Activated T-helper 1 cell treated with anti-CD3 and anti-CD28 coated beads, Interleukin-12 subunit alpha, Interleukin-12 subunit beta, Interleukin-2, Interleukin-4 antibody, amounts not matched to agents 30 ng/mL and 10 ng/mL and 1 ng/mL, durations not matched to agents 14 hours and 24 hours and 36 hours (primary cell): ENCODE data around the gene CCDC116. TPM values are rescaled to one million over a fixed set of nuclear protein-coding genes. Genes with fewer than 3 reads are reported as not detected.
A peak's percentile ranks its signal among the peaks of the same experiment; 100 is the strongest.
"Not testable (repeated sequence)": the region's sequence is repeated elsewhere in the genome, so short reads cannot be mapped to it uniquely, and the experiment has no call there.

ENCODE experiments used
- DNase-seq: peaks from one replicate; pipeline ENCODE4 v3.0.0; 2021; ENCODE audit warnings: low spot score
- H3K27ac Mint-ChIP-seq: one replicate; pipeline ENCODE4 v1.8.0; 2021; ENCODE audit warnings: mild to moderate bottlenecking, mixed read lengths
- H3K27me3 Mint-ChIP-seq: one replicate; pipeline ENCODE4 v1.8.0; 2022; ENCODE audit warnings: mild to moderate bottlenecking, moderate library complexity, mixed read lengths; ENCODE audit not compliant: insufficient read depth
- H3K36me3 Mint-ChIP-seq: one replicate; pipeline ENCODE4 v1.8.0; 2021; ENCODE audit warnings: low read depth, mixed read lengths
- H3K4me1 Mint-ChIP-seq: one replicate; pipeline ENCODE4 v1.8.0; 2021; ENCODE audit warnings: low read depth, mixed read lengths
- H3K4me3 Mint-ChIP-seq: one replicate; pipeline ENCODE4 v1.8.0; 2021; ENCODE audit warnings: mild to moderate bottlenecking, moderate library complexity, mixed read lengths
- H3K9me3 Mint-ChIP-seq: one replicate; pipeline ENCODE4 v1.8.0; 2021; ENCODE audit warnings: mixed read lengths
- intact Hi-C: fragments of 100-400 bp; cut with micrococcal nuclease; formaldehyde crosslinking; loops from one replicate; pipeline ENCODE4 v1.15.1; 2024
- total RNA-seq: library from RNA; stranded (reverse); gene quantifications from 2 replicates; pipeline ENCODE4 v1.2.3, GENCODE V29; 2022

CCDC116 gene
- total RNA-seq, 1 donor from 2014 or later, result 0.73 TPM

GRCh38 chr22:21596356-21597135 lies 36.0 kb upstream of the CCDC116 start:
- intact Hi-C loops, H3K4me3 Mint-ChIP-seq, H3K9me3 Mint-ChIP-seq, H3K27ac Mint-ChIP-seq, H3K27me3 Mint-ChIP-seq, DNase-seq: not testable (repeated sequence)
- Mint-ChIP-seq H3K36me3 (peaks cover 39% of the 10 kb centered on the region), H3K4me1 (peaks cover 32% of the 10 kb centered on the region)

- intact Hi-C loops, result no loop called here
- Mint-ChIP-seq H3K9me3 (no peaks in the 10 kb centered on the region), H3K4me1 (peaks cover 33% of the 10 kb centered on the region), H3K4me3 (no peak overlapping the region), H3K27ac (no peak overlapping the region), H3K36me3 (peaks cover 41% of the 10 kb centered on the region), H3K27me3 (no peaks in the 10 kb centered on the region)
- no peak for DNase-seq
Measured at GRCh38 chr22:21598302-21598701, 34.3 kb upstream of the CCDC116 start.

- Mint-ChIP-seq H3K4me1 (peaks cover 23% of the 10 kb centered on the region), H3K36me3 (peaks cover 31% of the 10 kb centered on the region), H3K4me3 (no peak overlapping the region), H3K27ac (peak overlapping the region; percentile 1), H3K27me3 (no peaks in the 10 kb centered on the region), H3K9me3 (no peaks in the 10 kb centered on the region)
- DNase-seq, result no peak
- intact Hi-C loops, result no loop called here
Measured at GRCh38 chr22:21599053-21599893, 33.3 kb upstream of the CCDC116 start.

- intact Hi-C loops, result no loop called here
- no peaks in the 10 kb centered on the region for H3K9me3 Mint-ChIP-seq
- H3K4me1 Mint-ChIP-seq, result peaks cover 23% of the 10 kb centered on the region
- H3K4me3 Mint-ChIP-seq, result no peak overlapping the region
- no peak for DNase-seq
- no peaks in the 10 kb centered on the region for H3K27me3 Mint-ChIP-seq
- H3K36me3 Mint-ChIP-seq, result peaks cover 11% of the 10 kb centered on the region
- H3K27ac Mint-ChIP-seq, result no peak overlapping the region
Measured at GRCh38 chr22:21602579-21602978, 30.0 kb upstream of the CCDC116 start.

GRCh38 chr22:21603973-21604372 lies 28.6 kb upstream of the CCDC116 start:
- H3K4me3 Mint-ChIP-seq, result no peak overlapping the region

GRCh38 chr22:21605887-21606564 lies 26.5 kb upstream of the CCDC116 start:
- no peak for DNase-seq
- H3K4me3 Mint-ChIP-seq, result no peak overlapping the region
- peaks cover 18% of the 10 kb centered on the region for H3K4me1 Mint-ChIP-seq
- no peak overlapping the region for H3K27ac Mint-ChIP-seq
- peaks cover 10% of the 10 kb centered on the region for H3K36me3 Mint-ChIP-seq
- H3K9me3 Mint-ChIP-seq, result no peaks in the 10 kb centered on the region
- intact Hi-C loops, result no loop called here
- no peaks in the 10 kb centered on the region for H3K27me3 Mint-ChIP-seq

More at GRCh38 chr22:21603973-21604372, 28.6 kb upstream of the CCDC116 start:
- no peaks in the 10 kb centered on the region for H3K27me3 Mint-ChIP-seq
- intact Hi-C loops, result no loop called here
- H3K27ac Mint-ChIP-seq, result no peak overlapping the region
- H3K4me1 Mint-ChIP-seq, result peaks cover 26% of the 10 kb centered on the region
- no peak for DNase-seq
- peaks cover 8% of the 10 kb centered on the region for H3K36me3 Mint-ChIP-seq
- no peaks in the 10 kb centered on the region for H3K9me3 Mint-ChIP-seq

GRCh38 chr22:21606775-21607174 lies 25.8 kb upstream of the CCDC116 start:
- H3K27me3 Mint-ChIP-seq, result no peaks in the 10 kb centered on the region
- H3K4me3 Mint-ChIP-seq, result no peak overlapping the region
- H3K27ac Mint-ChIP-seq, result no peak overlapping the region
- no peak for DNase-seq
- peaks cover 17% of the 10 kb centered on the region for H3K36me3 Mint-ChIP-seq
- intact Hi-C loops, result no loop called here
- no peaks in the 10 kb centered on the region for H3K9me3 Mint-ChIP-seq
- peaks cover 24% of the 10 kb centered on the region for H3K4me1 Mint-ChIP-seq

GRCh38 chr22:21609556-21610157 lies 22.9 kb upstream of the CCDC116 start:
- H3K4me1 Mint-ChIP-seq, result peaks cover 17% of the 10 kb centered on the region
- H3K4me3 Mint-ChIP-seq, H3K27ac Mint-ChIP-seq, H3K9me3 Mint-ChIP-seq, intact Hi-C loops, H3K27me3 Mint-ChIP-seq, DNase-seq: not testable (repeated sequence)
- H3K36me3 Mint-ChIP-seq, result peaks cover 26% of the 10 kb centered on the region

- DNase-seq, result no peak
- intact Hi-C loops, result no loop called here
- H3K27me3 Mint-ChIP-seq, result no peaks in the 10 kb centered on the region
- H3K4me1 Mint-ChIP-seq, result peaks cover 17% of the 10 kb centered on the region
- no peak overlapping the region for H3K4me3 Mint-ChIP-seq
- H3K36me3 Mint-ChIP-seq, result peaks cover 27% of the 10 kb centered on the region
- H3K27ac Mint-ChIP-seq, result no peak overlapping the region
- no peaks in the 10 kb centered on the region for H3K9me3 Mint-ChIP-seq
Measured at GRCh38 chr22:21611210-21611977, 21.2 kb upstream of the CCDC116 start.

GRCh38 chr22:21612858-21613257 lies 19.7 kb upstream of the CCDC116 start:
- no peak overlapping the region for H3K4me3 Mint-ChIP-seq
- intact Hi-C loops, result no loop called here
- no peaks in the 10 kb centered on the region for H3K9me3 Mint-ChIP-seq
- peak overlapping the region; percentile 29 for H3K27ac Mint-ChIP-seq
- peaks cover 27% of the 10 kb centered on the region for H3K36me3 Mint-ChIP-seq
- no peaks in the 10 kb centered on the region for H3K27me3 Mint-ChIP-seq
- DNase-seq, result no peak
- peaks cover 10% of the 10 kb centered on the region for H3K4me1 Mint-ChIP-seq

GRCh38 chr22:21613553-21614233 lies 18.9 kb upstream of the CCDC116 start:
- DNase-seq, result no peak
- H3K36me3 Mint-ChIP-seq, result peaks cover 27% of the 10 kb centered on the region
- no peaks in the 10 kb centered on the region for H3K27me3 Mint-ChIP-seq
- H3K9me3 Mint-ChIP-seq, result no peaks in the 10 kb centered on the region
- H3K27ac Mint-ChIP-seq, result peak overlapping the region; percentile 40
- peaks cover 8% of the 10 kb centered on the region for H3K4me1 Mint-ChIP-seq
- H3K4me3 Mint-ChIP-seq, result no peak overlapping the region
- intact Hi-C loops, result no loop called here
